Measurements from ENCODE around the gene HIGD2B. TPM values are rescaled to one million over a fixed set of nuclear protein-coding genes. Genes with fewer than 3 reads are reported as not detected.
"Not testable (repeated sequence)": the region's sequence is repeated elsewhere in the genome, so short reads cannot be mapped to it uniquely, and the experiment has no call there.

Gene HIGD2B, protein sequence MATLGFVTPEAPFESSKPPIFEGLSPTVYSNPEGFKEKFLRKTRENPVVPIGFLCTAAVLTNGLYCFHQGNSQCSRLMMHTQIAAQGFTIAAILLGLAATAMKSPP
- not detected for polyA plus RNA-seq (2013, experiment 1 of 2; ENCODE audit: insufficient read length)
- not detected for polyA plus RNA-seq (2013, experiment 2 of 2; ENCODE audit: insufficient read length)

DNA sequence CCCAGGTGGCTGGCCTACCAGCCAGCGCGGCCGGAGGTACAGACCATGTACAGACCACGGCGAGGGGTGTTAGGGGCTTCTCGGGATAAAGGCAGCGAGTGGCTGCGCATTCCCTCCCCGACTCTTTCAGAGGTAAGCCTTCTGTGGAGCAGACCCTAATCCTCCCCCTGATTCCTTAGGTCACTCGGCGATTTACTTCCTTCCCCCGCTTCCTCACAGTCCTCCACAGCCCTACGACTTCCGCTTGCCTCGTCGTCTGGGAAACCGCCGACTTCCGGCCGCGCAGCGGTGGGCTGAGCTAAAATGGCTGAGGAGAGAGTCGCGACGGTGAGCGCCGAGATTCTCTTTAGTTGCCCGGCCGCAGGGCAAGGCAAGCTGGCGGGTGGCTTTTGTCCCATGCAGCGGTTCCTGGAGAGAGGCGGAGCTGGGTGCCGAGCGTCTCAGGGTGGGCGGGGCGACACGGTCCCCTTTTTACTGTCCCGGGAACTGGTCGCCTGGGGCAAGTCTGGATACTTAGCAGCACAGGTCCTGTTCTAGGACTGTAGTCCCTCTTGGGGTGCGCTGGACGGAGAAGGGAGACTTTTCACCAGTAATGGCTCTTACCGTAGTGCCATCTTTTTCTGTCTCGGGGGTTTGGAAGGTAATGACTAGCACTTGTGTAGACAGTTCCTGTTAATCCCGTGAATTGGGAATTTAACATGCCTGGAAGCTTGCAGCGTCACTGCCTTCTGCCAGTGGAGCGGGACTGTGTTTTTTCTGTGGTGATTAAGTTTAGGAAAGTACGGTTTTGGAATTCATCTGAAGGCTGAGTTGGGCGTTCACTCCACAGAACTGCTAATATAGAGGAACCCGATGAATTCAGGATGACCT is at the start of gene HIGD2B, which contains the start of gene BBS4:
TSS of gene HIGD2B (minus strand) at position 258 of the 870 bp plus-strand sequence. CDS start 9,808 bp downstream, outside the sequence.
TSS of gene BBS4 (plus strand) at position 283 of the 870 bp plus-strand sequence. CDS start at position 304, 21 bp downstream.
- DNase-seq, result peak; percentile 90

DNA sequence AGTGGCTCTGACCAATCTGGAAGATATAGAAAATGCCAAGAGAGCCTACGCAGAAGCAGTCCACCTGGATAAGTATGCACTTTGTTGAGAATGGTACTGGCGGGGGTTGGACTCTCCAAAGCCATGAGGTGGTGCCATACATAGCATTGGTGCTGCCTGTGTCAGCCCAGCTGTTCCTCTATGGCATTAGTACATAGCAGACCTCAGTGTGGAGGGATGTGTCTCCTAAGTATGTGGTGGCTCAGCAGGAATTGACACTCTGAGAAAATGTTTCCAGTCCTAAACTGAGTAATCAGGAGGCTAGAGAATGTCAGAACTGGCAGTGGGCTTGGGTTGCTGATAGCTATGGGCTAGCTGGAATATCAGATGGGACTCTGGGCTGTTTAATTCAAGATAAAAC is 49.1 kb upstream of the HIGD2B start:
- no peak for DNase-seq

DNA sequence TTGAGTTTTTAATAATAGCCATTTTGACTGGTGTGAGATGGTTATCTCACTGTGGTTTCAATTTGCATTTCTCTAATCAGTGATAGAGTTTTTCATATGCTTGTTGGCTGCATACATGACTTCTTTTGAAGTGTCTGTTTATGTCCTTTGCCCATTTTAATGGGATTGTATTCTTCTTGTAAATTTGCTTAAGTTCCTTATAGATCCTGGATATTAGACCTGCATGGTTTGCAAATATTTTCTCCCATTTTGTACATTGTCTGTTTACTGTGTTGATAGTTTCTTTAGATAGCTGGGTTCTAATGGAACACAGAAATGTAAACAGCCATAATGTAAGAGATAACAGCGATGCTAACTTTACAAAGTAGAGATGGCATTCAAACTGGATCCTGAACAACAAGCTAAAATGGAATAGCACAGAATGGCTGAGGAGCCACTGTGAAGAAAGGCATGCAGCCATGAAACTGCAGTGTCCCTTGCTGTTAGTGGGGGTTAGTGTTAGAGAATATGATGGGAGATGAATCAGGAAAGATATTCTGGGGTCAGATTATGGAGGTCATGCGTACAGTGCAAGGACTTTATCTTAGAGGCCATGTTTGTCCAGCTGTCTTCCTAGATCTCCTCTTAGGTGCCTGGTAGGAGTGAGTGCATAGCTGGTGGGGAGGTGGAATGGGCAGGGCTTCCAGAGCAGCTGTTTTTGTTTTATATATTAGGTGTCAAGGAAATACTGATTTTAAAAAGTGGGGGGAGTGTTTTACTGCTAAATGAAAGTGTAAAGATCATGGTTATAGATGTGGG is 48.2 kb upstream of the HIGD2B start:
- DNase-seq, result no peak

DNA sequence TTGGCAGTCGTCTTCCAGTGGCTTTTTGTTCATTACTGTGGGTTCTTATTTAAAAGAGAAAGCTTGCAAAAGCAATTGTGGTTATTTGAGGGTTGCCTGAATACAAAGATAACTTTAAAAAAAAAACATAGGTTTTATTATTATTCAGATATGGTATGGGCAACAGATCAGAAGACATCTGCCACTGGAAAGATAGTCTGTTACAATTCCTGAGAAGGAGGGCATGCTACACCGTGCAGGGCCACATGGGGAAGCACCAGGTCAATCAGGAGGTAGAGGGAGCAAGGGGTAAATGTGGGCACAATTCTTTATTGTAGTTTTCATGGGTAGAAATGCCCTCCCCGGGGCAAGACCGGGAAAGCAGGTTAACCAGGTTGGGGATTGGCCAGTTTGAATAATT is 46.5 kb upstream of the HIGD2B start:
- DNase-seq, result no peak

DNA sequence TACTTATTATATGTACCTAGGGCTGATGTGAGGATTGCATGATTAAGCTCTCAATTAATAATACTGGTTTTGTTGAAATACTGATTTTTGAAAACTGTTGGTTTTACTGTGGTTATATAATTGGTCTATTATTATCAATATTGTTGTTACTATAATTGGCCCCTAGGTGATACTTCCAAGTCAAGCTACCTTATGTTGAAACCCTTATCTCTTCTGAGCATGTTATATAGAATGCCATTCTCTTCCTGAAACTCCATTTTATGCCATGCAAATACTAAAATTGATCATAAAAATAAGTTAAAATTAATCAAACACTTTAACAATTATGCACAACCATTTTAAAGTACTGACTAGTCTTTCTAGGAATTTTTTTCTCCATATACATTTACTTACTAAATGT is 46.1 kb upstream of the HIGD2B start:
- no peak for DNase-seq

DNA sequence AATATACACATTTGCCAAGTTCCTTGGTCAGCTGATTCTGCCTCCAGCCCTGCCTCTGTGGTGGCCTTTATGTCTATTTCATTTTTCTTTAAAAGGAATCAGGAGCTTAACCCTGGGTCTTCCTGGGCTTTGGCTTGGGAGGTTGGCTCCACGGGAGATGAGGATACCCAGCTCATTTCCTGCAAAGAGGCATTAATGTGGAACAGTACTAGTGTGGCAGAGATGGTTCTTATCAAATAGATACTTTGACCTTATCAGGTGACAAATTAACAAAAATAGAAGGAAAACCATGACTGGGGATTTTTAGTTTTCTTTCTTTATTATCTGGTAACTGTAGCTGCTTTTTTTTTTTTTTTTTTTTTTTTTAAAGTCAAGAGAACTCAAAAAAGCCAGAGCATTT is 42.8 kb upstream of the HIGD2B start:
- no peak for DNase-seq

DNA sequence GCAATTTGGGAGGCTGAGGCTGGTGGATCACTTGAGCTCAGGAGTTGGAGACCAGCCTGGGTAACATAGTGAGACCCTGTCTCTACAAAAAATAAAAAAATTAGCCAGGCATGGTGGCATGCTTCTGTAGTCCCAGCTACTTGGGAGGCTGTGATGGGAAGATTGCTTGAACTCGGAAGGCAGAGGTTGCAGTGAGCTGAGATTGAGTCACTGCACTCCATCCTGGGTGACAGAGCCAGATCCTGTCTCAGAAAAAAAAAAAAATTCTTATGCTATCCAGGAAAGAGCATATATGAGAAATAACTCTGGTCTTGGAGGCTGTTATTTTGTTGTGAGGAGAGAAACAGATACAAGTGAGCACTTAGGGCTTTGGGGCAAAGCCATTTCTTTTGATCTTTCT is 42.3 kb upstream of the HIGD2B start:
- DNase-seq, result not testable (repeated sequence)

DNA sequence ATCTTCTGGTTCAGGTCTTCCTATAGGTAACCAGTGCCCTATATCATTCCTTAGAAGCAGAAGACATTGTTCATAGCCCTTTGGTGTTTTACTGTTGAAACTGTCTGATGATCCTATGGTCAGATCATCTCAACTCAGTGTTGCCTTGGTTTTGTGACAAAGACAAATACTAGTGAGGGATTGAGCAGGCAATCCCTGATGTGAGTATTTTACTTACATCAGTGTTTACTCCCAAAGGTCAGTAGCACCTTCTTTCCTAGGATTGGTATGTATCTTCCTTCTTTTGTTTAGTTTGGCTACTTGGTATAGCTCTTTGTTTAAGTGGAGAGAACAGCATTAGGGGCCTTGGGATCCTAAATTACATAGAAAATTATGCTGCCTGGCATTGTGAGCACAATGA is 41.2 kb upstream of the HIGD2B start:
- no peak for DNase-seq

DNA sequence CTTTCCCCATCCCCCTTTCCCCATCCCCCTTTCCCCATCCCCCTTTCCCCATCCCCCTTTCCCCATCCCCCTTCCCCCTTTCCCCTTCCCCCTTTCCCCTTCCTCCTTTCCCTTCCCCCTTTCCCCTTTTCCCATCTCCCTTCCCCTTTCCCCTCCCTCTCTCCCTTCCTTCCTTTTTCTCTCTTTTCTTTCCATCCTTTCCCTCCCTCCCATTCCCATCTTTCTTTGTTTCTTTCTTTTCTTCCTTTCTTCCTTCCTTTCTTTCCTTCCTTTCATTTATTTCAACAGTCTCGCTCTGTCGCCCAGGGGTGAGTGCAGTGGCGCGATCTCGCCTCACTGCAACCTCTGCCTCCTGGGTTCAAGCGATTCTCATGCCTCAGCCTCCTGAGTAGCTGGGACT is 39.9 kb upstream of the HIGD2B start:
- DNase-seq, result not testable (repeated sequence)

DNA sequence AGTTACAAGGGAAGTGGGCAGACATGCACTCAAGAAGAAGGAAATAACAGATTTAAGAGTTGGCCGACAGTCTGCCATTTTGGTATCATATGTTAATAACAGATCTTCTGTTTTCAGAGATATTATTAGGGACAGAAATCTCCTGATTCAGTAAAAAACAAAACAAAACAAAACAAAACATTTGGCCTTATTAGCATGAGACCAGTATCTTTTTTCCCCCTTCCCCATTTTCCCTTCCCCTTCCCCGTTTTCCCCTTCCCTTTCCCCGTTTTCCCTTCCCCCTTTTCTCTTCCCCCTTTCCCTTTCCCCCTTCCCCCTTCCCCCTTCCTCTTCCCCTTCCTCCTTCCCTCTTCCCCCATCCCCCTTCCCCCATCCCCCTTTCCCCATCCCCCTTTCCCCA is 39.5 kb upstream of the HIGD2B start:
- no peak for DNase-seq

DNA sequence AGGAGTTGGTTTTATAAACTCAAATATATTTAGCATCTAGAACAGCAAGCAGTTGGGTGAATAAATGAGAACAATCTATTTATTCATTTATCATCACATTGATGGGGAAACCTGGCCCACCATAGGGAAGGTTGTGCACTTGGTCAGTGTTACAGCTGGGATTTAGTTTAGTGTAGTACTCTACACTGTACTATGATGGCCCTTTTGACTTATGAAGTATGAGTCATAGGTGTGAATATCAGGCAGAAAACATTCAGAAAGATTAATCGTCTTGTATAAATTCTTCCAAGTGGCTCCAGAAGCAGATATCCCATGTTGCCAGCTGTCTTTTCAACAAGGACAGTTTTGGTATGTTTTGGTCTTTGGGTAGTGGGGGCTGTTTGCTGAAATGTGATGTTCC is 38.0 kb upstream of the HIGD2B start:
- no peak for DNase-seq

DNA sequence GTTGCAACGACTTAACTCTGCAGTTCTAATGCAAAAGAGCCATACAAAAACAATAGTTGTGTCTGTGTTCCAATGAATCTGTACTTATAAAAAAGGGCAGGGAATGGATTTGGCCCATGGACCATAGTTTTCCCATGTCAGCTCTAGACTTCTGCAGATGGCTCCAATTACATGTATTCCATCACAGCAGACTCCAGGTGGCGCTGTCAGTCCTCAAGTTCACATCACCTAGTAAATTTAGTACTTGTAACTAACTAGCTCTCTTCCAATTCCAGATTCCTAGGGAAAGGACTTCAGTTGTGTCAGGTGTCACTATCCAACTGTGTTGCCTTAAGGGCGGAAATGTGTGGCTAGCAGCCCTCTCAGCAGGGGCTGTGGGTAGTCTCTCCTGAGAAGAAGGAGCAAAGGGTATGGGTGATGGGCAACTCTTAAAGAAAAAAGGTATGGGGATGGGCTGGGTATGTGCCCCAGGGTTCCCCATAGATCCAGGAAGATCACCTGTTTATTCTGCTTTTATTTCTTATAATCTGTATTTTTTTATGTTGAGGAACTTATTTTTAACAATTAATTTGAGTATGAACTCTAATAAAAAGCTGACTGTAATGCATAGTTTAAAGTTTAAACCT is 36.2 kb upstream of the HIGD2B start:
- DNase-seq, result peak; percentile 74

DNA sequence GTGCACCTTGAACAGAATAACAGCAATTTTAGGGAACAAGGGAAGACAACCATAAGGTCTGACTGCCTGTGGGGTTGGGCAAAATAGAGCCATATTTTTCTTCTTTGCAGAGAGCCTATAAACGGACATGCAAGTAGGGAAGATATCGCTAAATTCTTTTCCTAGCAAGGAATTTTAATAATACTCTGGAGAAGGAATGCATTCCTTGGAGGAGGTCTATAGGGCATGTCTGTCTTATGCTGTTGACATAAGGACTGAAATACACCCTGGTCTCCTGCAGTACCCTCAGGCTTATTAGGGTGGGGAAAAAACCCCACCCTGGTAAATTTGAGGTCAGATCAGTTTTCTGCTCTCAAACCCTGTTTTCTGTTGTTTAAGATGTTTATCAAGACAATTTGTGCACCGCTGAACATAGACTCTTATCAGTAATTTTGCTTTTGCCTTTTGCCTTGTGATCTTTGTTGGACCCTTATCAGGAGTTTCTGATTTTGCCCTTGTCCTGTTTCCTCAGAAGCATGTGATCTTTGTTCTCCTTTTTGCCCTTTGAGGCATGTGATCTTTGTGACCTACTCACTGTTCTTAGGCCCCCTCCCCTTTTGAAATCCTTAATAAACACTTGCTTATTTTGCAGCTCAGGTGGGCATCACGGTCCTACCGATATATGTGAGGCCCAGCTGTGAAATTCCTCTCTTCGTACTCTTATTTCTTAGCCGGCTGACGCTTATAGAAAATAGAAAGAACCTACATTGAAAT is 22.7 kb upstream of the HIGD2B start:
- peak; percentile 59 for DNase-seq

DNA sequence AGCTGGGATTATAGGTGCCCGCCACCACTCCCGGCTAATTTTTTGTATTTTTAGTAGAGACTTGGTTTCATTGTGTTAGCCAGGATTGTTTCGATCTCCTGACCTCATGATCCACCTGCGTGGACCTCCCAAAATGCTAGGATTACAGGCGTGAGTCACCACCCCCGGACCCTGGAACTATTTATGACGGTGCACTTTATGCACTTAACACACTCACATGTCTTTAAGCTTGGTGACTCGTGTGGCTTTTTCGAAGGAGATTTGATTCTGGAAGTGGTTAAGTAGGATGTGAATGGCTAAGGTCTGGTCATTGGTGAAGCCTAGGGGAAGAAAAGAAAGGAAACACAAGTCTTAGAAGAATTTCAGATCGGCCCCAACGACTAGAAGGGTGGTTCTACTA is 20.3 kb upstream of the HIGD2B start:
- DNase-seq, result peak; percentile 32

DNA sequence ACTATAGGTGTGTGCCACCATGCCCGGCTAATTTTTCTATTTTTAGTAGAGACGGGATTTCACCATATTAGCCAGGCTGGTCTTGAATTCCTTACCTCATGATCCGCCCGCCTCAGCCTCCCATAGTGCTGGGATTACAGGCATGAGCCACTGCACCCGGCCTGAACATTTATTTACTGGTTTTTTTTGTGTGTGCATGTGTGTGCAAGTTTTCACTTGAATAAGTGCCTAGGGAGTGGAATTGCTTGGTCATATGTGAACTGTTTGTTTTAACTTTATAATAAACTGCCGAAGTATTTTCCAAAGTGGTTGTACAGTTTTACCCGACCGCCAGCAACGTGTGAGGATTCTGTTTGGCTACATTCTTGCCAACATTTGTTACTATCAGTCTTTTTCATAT is 14.1 kb upstream of the HIGD2B start:
- no peak for DNase-seq

DNA sequence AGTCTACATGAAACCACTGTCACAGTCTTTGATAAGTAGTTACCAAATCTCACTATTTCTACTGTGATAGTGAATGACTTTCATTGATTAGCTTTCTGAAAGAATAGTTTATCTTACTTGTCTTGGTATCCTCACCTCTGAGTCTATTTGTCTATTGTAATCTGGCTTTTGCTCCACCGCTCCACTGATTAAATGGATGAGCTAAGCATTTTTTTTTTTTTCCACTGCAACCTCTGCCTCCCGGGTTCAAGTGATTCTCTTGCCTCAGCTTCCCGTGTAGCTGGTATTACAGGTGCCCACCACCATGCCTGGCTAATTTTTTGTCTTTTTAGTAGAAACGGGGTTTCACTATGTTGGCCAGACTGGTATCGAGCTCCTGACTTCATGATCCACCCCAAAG is 13.0 kb upstream of the HIGD2B start:
- DNase-seq, result no peak

DNA sequence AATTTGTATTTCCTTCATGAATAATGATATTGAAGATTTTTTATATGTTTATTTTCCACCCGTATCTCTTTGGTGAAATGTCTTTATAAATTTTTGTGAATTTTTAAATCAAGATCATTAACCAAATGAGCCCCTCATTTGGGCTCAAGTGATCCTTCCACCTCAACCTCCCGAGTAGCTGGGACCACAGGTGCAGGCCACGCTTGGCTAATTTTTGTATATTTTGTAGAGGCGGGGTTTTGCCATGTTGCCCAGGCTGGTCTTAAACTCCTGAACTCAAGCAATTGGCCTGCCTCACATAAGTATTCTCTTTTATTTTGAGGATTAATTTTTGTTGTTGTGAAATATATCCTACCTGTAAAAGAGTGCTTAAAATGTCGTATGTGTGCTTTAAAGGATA is 5.0 kb upstream of the HIGD2B start:
- no peak for DNase-seq

DNA sequence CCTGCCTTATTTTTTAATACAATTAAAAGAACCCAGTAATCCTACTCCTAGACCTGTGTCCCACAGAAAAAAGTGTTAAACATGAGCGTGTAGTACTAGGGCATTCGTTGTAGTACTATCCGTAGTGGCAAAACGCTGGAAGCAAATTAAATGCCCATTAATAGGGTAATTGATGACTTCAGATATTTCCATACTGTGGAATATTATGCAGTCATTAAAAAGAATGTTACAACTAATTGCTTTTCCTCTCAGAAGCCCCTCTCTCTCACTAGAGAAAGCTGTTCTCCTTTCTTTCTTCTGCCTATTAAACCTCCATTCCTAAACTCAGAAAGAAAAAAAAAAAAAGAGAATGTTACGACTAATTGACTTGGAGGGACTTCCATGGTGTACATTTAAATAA is 2.7 kb upstream of the HIGD2B start:
- no peak for DNase-seq

DNA sequence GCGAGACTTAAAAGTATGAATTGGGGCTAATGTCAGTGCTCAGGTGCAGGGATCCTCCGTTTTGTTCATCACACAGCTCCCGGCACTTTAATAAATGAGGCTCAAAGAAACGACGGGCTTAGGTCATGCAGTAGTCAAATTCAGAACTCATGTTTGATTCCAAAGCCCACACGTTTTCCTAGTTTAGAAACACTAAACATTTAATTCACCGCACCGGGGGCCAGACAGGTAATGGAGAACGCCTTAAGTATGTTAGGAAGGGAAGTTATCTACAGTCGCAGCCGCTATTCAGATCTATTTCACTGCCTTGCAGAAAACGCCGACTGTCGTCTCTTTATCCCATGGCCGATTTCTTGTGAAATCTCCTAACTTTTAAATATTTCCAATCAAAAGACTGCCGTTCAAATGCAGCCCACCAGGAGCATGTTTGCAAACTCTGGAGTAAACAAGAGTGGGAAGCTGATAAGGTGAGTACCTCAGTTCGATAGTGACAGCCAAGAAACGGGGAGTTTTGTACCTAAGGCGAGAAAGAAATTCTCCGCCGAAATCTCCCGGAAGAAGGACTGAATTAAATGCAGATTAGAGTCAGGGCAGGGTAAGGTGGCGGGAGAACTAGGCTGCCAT is 569 bp downstream of the HIGD2B start:
- no peak for DNase-seq

DNA sequence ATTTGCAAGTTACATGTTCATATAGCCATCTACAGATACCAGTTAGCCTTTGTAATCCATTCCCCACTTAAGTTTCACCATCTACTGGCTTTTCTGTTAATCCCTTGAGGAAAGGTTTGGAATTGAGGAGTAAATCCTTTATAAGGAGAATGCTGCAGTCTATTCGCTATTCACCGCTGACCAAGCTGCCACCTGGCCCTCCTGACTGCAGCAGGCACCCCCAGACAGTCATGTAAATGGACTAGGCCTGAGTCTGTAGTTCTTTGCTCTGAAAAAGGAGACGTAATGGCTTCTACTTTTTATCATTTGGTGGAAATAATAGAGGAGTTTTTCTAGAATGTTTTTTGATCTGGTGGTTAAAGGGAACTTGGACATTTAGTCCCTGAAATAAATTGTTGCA is 3.2 kb downstream of the HIGD2B start:
- DNase-seq, result no peak

DNA sequence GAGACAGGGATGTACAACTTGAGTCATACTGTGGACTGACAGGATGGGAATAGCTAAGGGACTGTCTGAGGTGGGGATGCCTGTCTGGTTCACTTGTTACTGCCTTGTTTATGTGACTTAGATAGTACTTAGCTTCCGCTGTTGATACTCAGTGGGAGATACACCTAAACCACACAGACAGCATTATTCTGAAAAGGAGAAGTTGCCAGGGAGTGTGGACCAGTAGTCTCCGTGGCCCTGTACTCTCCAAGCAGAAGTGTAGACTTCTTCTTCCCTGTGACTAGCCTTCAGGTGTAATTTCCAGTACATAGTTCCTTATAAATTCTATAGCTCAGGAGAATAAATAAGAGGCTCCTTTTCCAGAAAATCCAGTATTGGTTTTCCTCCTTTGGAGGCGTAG is 5.1 kb downstream of the HIGD2B start:
- no peak for DNase-seq

DNA sequence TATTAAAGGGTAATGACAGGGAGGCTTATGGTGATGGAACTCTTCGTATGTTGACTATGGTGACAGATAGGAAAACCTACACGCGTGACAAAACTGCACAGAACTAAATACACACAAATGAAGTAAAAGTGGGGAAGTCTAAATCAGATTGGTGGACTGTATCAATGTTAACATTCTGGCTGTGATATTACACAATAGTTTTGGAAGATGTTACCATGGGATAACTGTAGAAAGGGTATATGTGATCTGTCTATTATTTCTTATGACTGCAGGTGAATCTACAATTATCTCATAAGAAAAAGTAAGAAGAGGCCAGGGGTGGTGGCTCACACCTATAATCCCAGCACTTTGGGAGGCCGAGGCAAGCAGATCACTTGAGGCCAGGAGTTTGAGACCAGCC is 9.1 kb downstream of the HIGD2B start:
- DNase-seq, result no peak

All from fibroblast of skin of scalp (primary cell).